HepG2 (cell line): ENCODE results near the gene OR2S2. TPM values are rescaled to one million over a fixed set of nuclear protein-coding genes. Genes with fewer than 3 reads are reported as not detected.

Experiments
- ATAC-seq: fragments of 200-7000 bp; cut with Tn5 transposase; 3 replicates; pipeline ENCODE4 v1.9.1; 2020; ENCODE audit warnings: mild to moderate bottlenecking, moderate library complexity
- BruUV-seq: library from RNA; stranded (reverse); fragments of 400-500 nt; replicated peaks from 2 replicates; lab custom pipeline; 2021; lab: Mats Ljungman, UMichigan
- CTCF ChIA-PET: fragments of 300-600 bp; formaldehyde crosslinking; extraction: SDS; loops from one replicate; lab custom pipeline; 2021; ENCODE audit warnings: low total read pairs, inconsistent platforms, low intra/inter-chr PET ratio; lab: Yijun Ruan, JAX
- POLR2A ChIA-PET: fragments of 350-600 bp; sonication (Branson Sonifier 250); formaldehyde crosslinking; loops from one replicate; lab custom pipeline; 2020; ENCODE audit warnings: antibody characterized with exemption, inconsistent platforms; lab: Yijun Ruan, JAX
- DNase-seq: peaks from one replicate; pipeline ENCODE4 v3.0.0-alpha.2; 2015; ENCODE audit warnings: low spot score
- FAIRE-seq: peaks from 3 replicates; lab custom pipeline; 2011; peaks lifted over from hg19 to GRCh38; lab: Jason Lieb, UNC
- H2AFZ ChIP-seq: one replicate; pipeline ENCODE4 v1.6.1; 2011; ENCODE audit warnings: low read length, inconsistent platforms
- H3K27ac ChIP-seq: fragments of 300-600 bp; 3 replicates; pipeline ENCODE4 v1.8.0; 2011; ENCODE audit warnings: mixed run types, mild to moderate bottlenecking, mixed read lengths, low read length, inconsistent platforms; ENCODE audit not compliant: insufficient read depth; ENCODE audit errors: extremely low read length
- H3K27me3 ChIP-seq, 2 experiments: fragments of 200-600 bp in 1 of 2; 2 replicates in 1 of 2; 3 replicates in 1 of 2; pipeline versions ENCODE4 v1.6.0 to v1.8.0; 2011; ENCODE audit warnings: low read length in 2 of 2, mild to moderate bottlenecking in 2 of 2, moderate library complexity in 2 of 2, inconsistent platforms in 1 of 2; ENCODE audit not compliant: insufficient read depth in 2 of 2, control insufficient read depth in 1 of 2
- H3K36me3 ChIP-seq, 2 experiments: fragments of 200-600 bp in 1 of 2; replicated peaks in 1 of 2; 2 replicates in 1 of 2; 3 replicates in 1 of 2; pipeline versions ENCODE4 v1.5.1 to v1.8.0; 2011; ENCODE audit warnings: low read length in 2 of 2, inconsistent platforms in 1 of 2; ENCODE audit not compliant: insufficient read depth in 2 of 2, control insufficient read depth in 1 of 2
- H3K4me1 ChIP-seq: 2 replicates; pipeline ENCODE4 v1.5.1; 2012; ENCODE audit warnings: low read length, inconsistent platforms; ENCODE audit not compliant: insufficient read depth
- H3K4me2 ChIP-seq: 2 replicates; pipeline ENCODE4 v1.6.0; 2011; ENCODE audit warnings: low read depth, low read length, inconsistent platforms
- H3K4me3 ChIP-seq, 3 experiments: fragments of 200-600 bp in 1 of 3; sonication (generic), shearing (Covaris generic) in 1 of 3; replicated peaks in 1 of 3; 2 replicates each; pipeline ENCODE4 v1.5.1; 2011 to 2016; ENCODE audit warnings: low read length in 3 of 3, inconsistent platforms in 2 of 3, low read depth in 2 of 3, mild to moderate bottlenecking in 2 of 3, control low read depth in 1 of 3, mixed read lengths in 1 of 3; ENCODE audit not compliant: insufficient read depth in 1 of 3
- H3K79me2 ChIP-seq: one replicate; pipeline ENCODE4 v1.6.1; 2011; ENCODE audit warnings: low read length, inconsistent platforms; ENCODE audit not compliant: insufficient read depth
- H3K9ac ChIP-seq: 2 replicates; pipeline ENCODE4 v1.6.0; 2011; ENCODE audit warnings: mild to moderate bottlenecking, low read depth, low read length, inconsistent platforms; ENCODE audit not compliant: insufficient read depth
- H3K9me3 ChIP-seq: 2 replicates; pipeline ENCODE4 v1.5.1; 2012; ENCODE audit warnings: mild to moderate bottlenecking, low read length
- H4K20me1 ChIP-seq: 2 replicates; pipeline ENCODE4 v1.6.0; 2011; ENCODE audit warnings: inconsistent platforms, mild to moderate bottlenecking, low read length, moderate library complexity; ENCODE audit not compliant: insufficient read depth
- EED ChIP-seq: sonication (generic); formaldehyde crosslinking; IDR thresholded peaks from 2 replicates; pipeline ENCODE4 v1.5.0; 2020; ENCODE audit warnings: mild to moderate bottlenecking, missing genetic modification reagents
- ETV6 ChIP-seq: sonication (generic); formaldehyde crosslinking; conservative IDR thresholded peaks from 2 replicates; pipeline ENCODE4 v1.4.0; 2020; ENCODE audit warnings: missing genetic modification reagents
- GPBP1L1 ChIP-seq: sonication (generic); formaldehyde crosslinking; IDR thresholded peaks from 2 replicates; pipeline ENCODE4 v1.5.0; 2020; ENCODE audit warnings: mild to moderate bottlenecking, missing genetic modification reagents
- GTF3A ChIP-seq: sonication (generic); formaldehyde crosslinking; conservative IDR thresholded peaks from 2 replicates; pipeline ENCODE4 v1.4.0; 2020; ENCODE audit warnings: mild to moderate bottlenecking, missing genetic modification reagents
- HMG20A ChIP-seq: IDR thresholded peaks from 2 replicates; pipeline ENCODE4 v1.6.1; 2016; ENCODE audit warnings: borderline replicate concordance
- HNF4A ChIP-seq: sonication (generic); formaldehyde crosslinking; IDR thresholded peaks from 2 replicates; pipeline ENCODE4 v1.4.0; 2020; ENCODE audit warnings: missing genetic modification reagents
- HNRNPUL1 ChIP-seq: fragments of 200-400 bp; formaldehyde crosslinking; IDR thresholded peaks from 2 replicates; pipeline ENCODE4 v1.6.1; 2017; ENCODE audit warnings: low read depth, mild to moderate bottlenecking, low read length, moderate library complexity
- JARID2 ChIP-seq: sonication (generic); formaldehyde crosslinking; IDR thresholded peaks from 2 replicates; pipeline ENCODE4 v1.8.1; 2023; ENCODE audit warnings: missing genetic modification reagents, inconsistent platforms; ENCODE audit not compliant: insufficient replicate concordance
- MED1 ChIP-seq: sonication (generic); formaldehyde crosslinking; IDR thresholded peaks from 2 replicates; pipeline ENCODE4 v1.4.0; 2020; ENCODE audit warnings: missing genetic modification reagents
- PAXIP1 ChIP-seq: sonication (generic); formaldehyde crosslinking; conservative IDR thresholded peaks from 2 replicates; pipeline ENCODE4 v1.4.0; 2020; ENCODE audit warnings: mild to moderate bottlenecking, missing genetic modification reagents, moderate library complexity
- SPEN ChIP-seq: sonication (generic); formaldehyde crosslinking; IDR thresholded peaks from 2 replicates; pipeline ENCODE4 v1.5.1; 2020; ENCODE audit warnings: low read depth, mild to moderate bottlenecking, missing genetic modification reagents
- ZNF121 ChIP-seq: sonication (generic); formaldehyde crosslinking; IDR thresholded peaks from 2 replicates; pipeline ENCODE4 v1.5.0; 2020; ENCODE audit warnings: mild to moderate bottlenecking, missing genetic modification reagents
- ZNF205 ChIP-seq: IDR thresholded peaks from 2 replicates; pipeline ENCODE4 v1.6.1; 2018; ENCODE audit warnings: missing biosample characterization, missing genetic modification reagents
- ZNF256 ChIP-seq: sonication (generic); formaldehyde crosslinking; conservative IDR thresholded peaks from 2 replicates; pipeline ENCODE4 v1.4.0; 2020; ENCODE audit warnings: missing genetic modification reagents
- ZNF292 ChIP-seq: sonication (generic); formaldehyde crosslinking; IDR thresholded peaks from 2 replicates; pipeline ENCODE4 v1.8.1; 2022; ENCODE audit warnings: mild to moderate bottlenecking, low read depth, missing genetic modification reagents, borderline replicate concordance
- ZNF34 ChIP-seq: sonication (generic); formaldehyde crosslinking; IDR thresholded peaks from 2 replicates; pipeline ENCODE4 v1.4.0; 2020; ENCODE audit warnings: mild to moderate bottlenecking, missing genetic modification reagents, borderline replicate concordance
- ZNF724P ChIP-seq: sonication (generic); formaldehyde crosslinking; IDR thresholded peaks from 2 replicates; pipeline ENCODE4 v1.8.0; 2022; ENCODE audit warnings: missing genetic modification reagents, borderline replicate concordance
- WGBS: methylation state at CpG from one replicate; pipeline ENCODE4 v1.1.6; 2017; ENCODE audit warnings: low lambda C conversion rate; 5-methylcytosine and 5-hydroxymethylcytosine counted together
- in situ Hi-C: cut with HindIII; loops from 2 replicates; pipeline ENCODE4 v1.10.0; 2017; ENCODE audit warnings: low pct_unique_long_range_greater_than_20kb; ENCODE audit not compliant: extremely low pct_ligation_motif_present
- intact Hi-C: fragments of 100-400 bp; cut with micrococcal nuclease; formaldehyde crosslinking; loops from one replicate; pipeline ENCODE4 v1.10.0; 2022; ENCODE audit not compliant: unreplicated experiment
- polyA plus RNA-seq, 8 experiments: library from polyadenylated mRNA; depleted of rRNA in 3 of 8; stranded (reverse) in 7 of 8; unstranded in 1 of 8; fragments of >200 nt; fragmentation: Illumina TruSeq in 4 of 8; extraction: Trizol in 4 of 8; gene quantifications; 2 replicates each; pipeline versions ENCODE4 v1.2.1 to v1.2.3, GENCODE V29; 2011 to 2016; ENCODE audit warnings: low read depth in 4 of 8, missing spikeins in 1 of 8, mixed read lengths in 1 of 8; ENCODE audit not compliant: insufficient read depth in 1 of 8
- total RNA-seq, 5 experiments: library from RNA; depleted of rRNA; stranded (reverse); fragments of >200 nt; fragmentation: Illumina TruSeq; extraction: Trizol; gene quantifications; 2 replicates each; pipeline ENCODE4 v1.2.3, GENCODE V29; 2016; ENCODE audit warnings: low read depth in 1 of 5
- TF ChIP-seq, protein P1 (sequence below): sonication (generic); formaldehyde crosslinking; IDR thresholded peaks from 2 replicates; pipeline ENCODE4 v1.8.0; 2022; ENCODE audit warnings: mild to moderate bottlenecking, missing genetic modification reagents, borderline replicate concordance

The OR2S2 gene
- total and polyA plus RNA-seq, 2 of the 13 experiments (the other 11 are each of a cell fraction or from before 2014, with no cell fraction given): not detected

GRCh38 chr9:35923598-35923926, 34.4 kb downstream of the OR2S2 start (continued):
- TF ChIP-seq, protein P1, sequence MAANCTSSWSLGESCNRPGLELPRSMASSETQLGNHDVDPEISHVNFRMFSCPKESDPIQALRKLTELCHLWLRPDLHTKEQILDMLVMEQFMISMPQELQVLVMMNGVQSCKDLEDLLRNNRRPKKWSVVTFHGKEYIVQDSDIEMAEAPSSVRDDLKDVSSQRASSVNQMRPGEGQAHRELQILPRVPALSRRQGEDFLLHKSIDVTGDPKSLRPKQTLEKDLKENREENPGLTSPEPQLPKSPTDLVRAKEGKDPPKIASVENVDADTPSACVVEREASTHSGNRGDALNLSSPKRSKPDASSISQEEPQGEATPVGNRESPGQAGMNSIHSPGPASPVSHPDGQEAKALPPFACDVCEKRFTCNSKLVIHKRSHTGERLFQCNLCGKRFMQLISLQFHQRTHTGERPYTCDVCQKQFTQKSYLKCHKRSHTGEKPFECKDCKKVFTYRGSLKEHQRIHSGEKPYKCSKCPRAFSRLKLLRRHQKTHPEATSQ (CRISPR knock-in tag): no peak
- no peak for TF ChIP-seq HMG20A (CRISPR knock-in tag)

GRCh38 chr9:35920051-35920620, 37.8 kb downstream of the OR2S2 start:
- H3K79me2 ChIP-seq: no peaks in the 10 kb centered on the region
- FAIRE-seq (peak; percentile 70), DNase-seq (peak; percentile 36), ATAC-seq (peak; percentile 92)
- BruUV-seq: no TSS peak
- CTCF ChIA-PET: no interaction called here
- intact Hi-C loops: no loop called here
- H3K27ac ChIP-seq: peak overlapping the region; percentile 46
- H3K9ac ChIP-seq: no peak overlapping the region
- POLR2A ChIA-PET: interaction anchor here (1.1 kb wide), 2 partner anchors 13 to 119 kb away, joined by 3 read pairs; no protein-coding TSS in a partner anchor
- H3K9me3 ChIP-seq: no peaks in the 10 kb centered on the region
- peak overlapping the region in 1 of 3 experiments; percentile 19; a peak in 1 of 6 replicates for H3K4me3 ChIP-seq
- peak overlapping the region; percentile 67 for H3K4me2 ChIP-seq
- H3K36me3 ChIP-seq: no peaks in the 10 kb centered on the region
- peaks cover 46% of the 10 kb centered on the region for H3K4me1 ChIP-seq
- WGBS: 4% methylated on average over 4 of the region's 4 CpGs
- H2AFZ ChIP-seq: peak overlapping the region; percentile 34
- no peaks in the 10 kb centered on the region for H3K27me3 ChIP-seq
- no peaks in the 10 kb centered on the region for H4K20me1 ChIP-seq
- in situ Hi-C loops: no loop called here
- TF ChIP-seq GTF3A (CRISPR knock-in tag): no peak
- no peak for TF ChIP-seq ZNF121
- 0 out of 2 replicates have a peak, but pooled peaks have one; percentile 31 for TF ChIP-seq MED1 (CRISPR knock-in tag)
- no peak for TF ChIP-seq JARID2
- TF ChIP-seq ZNF256 (CRISPR knock-in tag): no peak
- TF ChIP-seq PAXIP1: peak; percentile 70
- peak; percentile 91 for TF ChIP-seq HNF4A (CRISPR knock-in tag)
- peak; percentile 50; the same call in 1 of the 2 replicates for TF ChIP-seq SPEN (CRISPR knock-in tag)
- no peak for TF ChIP-seq ZNF292
- no peak for TF ChIP-seq GPBP1L1 (CRISPR knock-in tag)
- no peak for TF ChIP-seq ZNF34
- TF ChIP-seq HNRNPUL1: no peak
- no peak for TF ChIP-seq ZNF724P (CRISPR knock-in tag)
- no peak for TF ChIP-seq EED
- TF ChIP-seq ZNF205 (CRISPR knock-in tag): no peak
- no peak for TF ChIP-seq ETV6 (CRISPR knock-in tag)
